ENCODE data around the gene MST1R. TPM values are rescaled to one million over a fixed set of nuclear protein-coding genes. Genes with fewer than 3 reads are reported as not detected.
"Not testable (repeated sequence)": the region's sequence is repeated elsewhere in the genome, so short reads cannot be mapped to it uniquely, and the experiment has no call there.

The MST1R gene
- total and polyA plus RNA-seq, 7 experiments from 2014 or later: 0.39 to 5.8 (median 0.80) TPM

GRCh38 chr3:49910409-49911123 is 6.9 kb upstream of the MST1R start:
- Mint-ChIP-seq H3K36me3 (peaks cover 2 to 28% (median 8%) of the 10 kb centered on the region in 5 donors), H3K4me3 (no peak overlapping the region), H3K9me3 (no peaks in the 10 kb centered on the region), H3K27me3 (no peaks in the 10 kb centered on the region), H3K27ac (peak overlapping the region in 1 of 9 donors; percentile 25), H3K4me1 (peaks cover 12 to 19% (median 17%) of the 10 kb centered on the region in 7 donors)
- peaks cover 9 to 12% of the 10 kb centered on the region in 2 donors for H3K4me1 ChIP-seq (ENCODE audit: control insufficient read depth in 2 of 2, insufficient read depth in 2 of 2, low read length in 2 of 2)
- H3K9me3 ChIP-seq (ENCODE audit: control insufficient read depth in 2 of 3, low read length in 3 of 3): no peaks in the 10 kb centered on the region
- H3K27me3 ChIP-seq (ENCODE audit: control insufficient read depth in 2 of 2, insufficient read depth in 2 of 2, low read length in 2 of 2): no peaks in the 10 kb centered on the region
- no peak overlapping the region for H3K27ac ChIP-seq (ENCODE audit: low read depth, low read length)
- DNase-seq: no peak
- intact Hi-C loops (cut with micrococcal nuclease): no loop called here
- ChIA-PET POLR2A (interaction anchor here (1.1 kb wide), 1 partner anchor 29 kb away, joined by 3 read pairs; the partner anchor contains the start of gene RBM6), CTCF (interaction anchor here (0.6 to 0.9 kb wide), 3 partner anchors 13 to 205 kb away, joined by 3 to 4 read pairs (median 3); no protein-coding TSS in a partner anchor)
- peaks cover 0 to 55% (median 0%) of the 10 kb centered on the region in 3 experiments for H3K36me3 ChIP-seq (ENCODE audit: control insufficient read depth in 2 of 3, insufficient read depth in 3 of 3, low read length in 3 of 3)
- no peak for ATAC-seq
- H3K4me3 ChIP-seq (ENCODE audit: low read length): no peak overlapping the region

- DNase-seq (no peak), ATAC-seq (no peak)
- no peak overlapping the region for H3K27ac Mint-ChIP-seq
- peaks cover 0 to 55% (median 0%) of the 10 kb centered on the region in 3 experiments for H3K36me3 ChIP-seq (ENCODE audit: control insufficient read depth in 2 of 3, insufficient read depth in 3 of 3, low read length in 3 of 3)
- no peak overlapping the region for H3K4me3 Mint-ChIP-seq
- H3K27me3 Mint-ChIP-seq: no peaks in the 10 kb centered on the region
- no peak overlapping the region for H3K27ac ChIP-seq (ENCODE audit: low read depth, low read length)
- peaks cover 17 to 37% (median 27%) of the 10 kb centered on the region in 7 donors for H3K4me1 Mint-ChIP-seq
- H3K4me3 ChIP-seq (ENCODE audit: low read length): no peak overlapping the region
- H3K36me3 Mint-ChIP-seq: peaks cover 4 to 28% (median 8%) of the 10 kb centered on the region in 5 donors
- peaks cover 15 to 22% of the 10 kb centered on the region in 2 donors for H3K4me1 ChIP-seq (ENCODE audit: control insufficient read depth in 2 of 2, insufficient read depth in 2 of 2, low read length in 2 of 2)
- no peaks in the 10 kb centered on the region for H3K27me3 ChIP-seq (ENCODE audit: control insufficient read depth in 2 of 2, insufficient read depth in 2 of 2, low read length in 2 of 2)
- intact Hi-C loops (cut with micrococcal nuclease): loop anchor here in 1 of 2 donors (5.0 kb wide), 1 partner anchor 186 kb away; the partner anchor contains the start of gene GMPPB
- no peaks in the 10 kb centered on the region for H3K9me3 Mint-ChIP-seq
- ChIA-PET CTCF (interaction anchor here (0.6 to 1.4 kb wide), 5 partner anchors 9 to 400 kb away, joined by 3 to 5 read pairs (median 3); partner anchors contain the start of gene INKA1), POLR2A (no interaction called here)
- no peaks in the 10 kb centered on the region for H3K9me3 ChIP-seq (ENCODE audit: control insufficient read depth in 2 of 3, low read length in 3 of 3)
These were observed 4.9 kb upstream of the MST1R start for GRCh38 chr3:49908373-49909199.

- H3K9me3 Mint-ChIP-seq: no peaks in the 10 kb centered on the region
- peak overlapping the region; percentile 63 to 91 (median 87) for H3K27ac Mint-ChIP-seq
- H3K36me3 ChIP-seq (ENCODE audit: control insufficient read depth in 2 of 3, insufficient read depth in 3 of 3, low read length in 3 of 3): peaks cover 0 to 35% (median 0%) of the 10 kb centered on the region in 3 experiments
- H3K27ac ChIP-seq (ENCODE audit: low read depth, low read length): peak overlapping the region; percentile 24
- intact Hi-C loops (cut with micrococcal nuclease): loop anchor here (1.0 to 5.0 kb wide), 6 partner anchors 34 to 367 kb away; partner anchors contain the start of genes GMPPB (in 1 of the 2), RBM6 (in 1 of the 2) and TRAIP (in 1 of the 2)
- H3K27me3 ChIP-seq (ENCODE audit: control insufficient read depth in 2 of 2, insufficient read depth in 2 of 2, low read length in 2 of 2): no peaks in the 10 kb centered on the region
- H3K36me3 Mint-ChIP-seq: peaks cover 4 to 11% (median 5%) of the 10 kb centered on the region in 5 donors
- H3K4me3 ChIP-seq (ENCODE audit: low read length): no peak overlapping the region
- peak overlapping the region in 9 of 10 donors; percentile 25 to 79 (median 68) for H3K4me3 Mint-ChIP-seq
- H3K4me1 Mint-ChIP-seq: peaks cover 18 to 41% (median 27%) of the 10 kb centered on the region in 7 donors
- peak; percentile 53 for ATAC-seq
- ChIA-PET CTCF (interaction anchor here (0.6 to 1.2 kb wide), 4 partner anchors 23 to 203 kb away, joined by 3 to 7 read pairs (median 3); partner anchors contain the start of gene INKA1), POLR2A (interaction anchor here (0.7 kb wide), 2 partner anchors 21 to 49 kb away, joined by 3 read pairs; no protein-coding TSS in a partner anchor)
- DNase-seq: peak; percentile 16 to 60 (median 39)
- H3K27me3 Mint-ChIP-seq: no peaks in the 10 kb centered on the region
- H3K9me3 ChIP-seq (ENCODE audit: control insufficient read depth in 2 of 3, low read length in 3 of 3): no peaks in the 10 kb centered on the region
- H3K4me1 ChIP-seq (ENCODE audit: control insufficient read depth in 2 of 2, insufficient read depth in 2 of 2, low read length in 2 of 2): peaks cover 15 to 26% of the 10 kb centered on the region in 2 donors
These were observed 2.5 kb upstream of the MST1R start for GRCh38 chr3:49906073-49906743.

- not testable (repeated sequence) for H3K9me3 Mint-ChIP-seq; H3K27me3 ChIP-seq (ENCODE audit: control insufficient read depth in 2 of 2, insufficient read depth in 2 of 2, low read length in 2 of 2); H3K27me3 Mint-ChIP-seq; H3K9me3 ChIP-seq (ENCODE audit: control insufficient read depth in 2 of 3, low read length in 3 of 3); DNase-seq; H3K4me3 ChIP-seq (ENCODE audit: low read length); ATAC-seq; H3K36me3 Mint-ChIP-seq
- Histone ChIP-seq H3K27ac (ENCODE audit: low read depth, low read length) (peak overlapping the region; percentile 46), H3K4me1 (ENCODE audit: control insufficient read depth in 2 of 2, insufficient read depth in 2 of 2, low read length in 2 of 2) (peaks cover 15 to 26% of the 10 kb centered on the region in 2 donors), H3K36me3 (ENCODE audit: control insufficient read depth in 2 of 3, insufficient read depth in 3 of 3, low read length in 3 of 3) (peaks cover 0 to 17% (median 0%) of the 10 kb centered on the region in 3 experiments)
- ChIA-PET CTCF (interaction anchor here (0.6 to 0.8 kb wide), 2 partner anchors 65 to 84 kb away, joined by 3 to 4 read pairs; no protein-coding TSS in a partner anchor), POLR2A (interaction anchor here (0.6 to 1.3 kb wide), 3 partner anchors 36 to 295 kb away, joined by 4 to 5 read pairs (median 4); partner anchors contain the start of gene RBM6)
- peak overlapping the region in 2 of 9 donors; percentile 86 to 92 for H3K27ac Mint-ChIP-seq
- peak overlapping the region in 8 of 10 donors; percentile 16 to 94 (median 84) for H3K4me3 Mint-ChIP-seq
- intact Hi-C loops (cut with micrococcal nuclease): loop anchor here in 1 of 2 donors (1.0 kb wide), 1 partner anchor 25 kb away; the partner anchor contains the start of gene MON1A
- peaks cover 18 to 42% (median 27%) of the 10 kb centered on the region in 7 donors for H3K4me1 Mint-ChIP-seq
These were observed 775 bp upstream of the MST1R start for GRCh38 chr3:49904448-49904847.

GRCh38 chr3:49902511-49903345 is 945 bp downstream of the MST1R start:
- Histone ChIP-seq H3K9me3 (ENCODE audit: control insufficient read depth in 2 of 3, low read length in 3 of 3) (no peaks in the 10 kb centered on the region), H3K27ac (ENCODE audit: low read depth, low read length) (no peak overlapping the region), H3K4me1 (ENCODE audit: control insufficient read depth in 2 of 2, insufficient read depth in 2 of 2, low read length in 2 of 2) (peaks cover 15 to 26% of the 10 kb centered on the region in 2 donors), H3K27me3 (ENCODE audit: control insufficient read depth in 2 of 2, insufficient read depth in 2 of 2, low read length in 2 of 2) (no peaks in the 10 kb centered on the region), H3K36me3 (ENCODE audit: control insufficient read depth in 2 of 3, insufficient read depth in 3 of 3, low read length in 3 of 3) (peaks cover 0 to under 1% (median 0%) of the 10 kb centered on the region in 3 experiments), H3K4me3 (ENCODE audit: low read length) (no peak overlapping the region)
- peaks cover 0 to 2% (median 0%) of the 10 kb centered on the region in 5 donors for H3K36me3 Mint-ChIP-seq
- peaks cover 18 to 42% (median 27%) of the 10 kb centered on the region in 7 donors for H3K4me1 Mint-ChIP-seq
- no peaks in the 10 kb centered on the region for H3K9me3 Mint-ChIP-seq
- H3K27me3 Mint-ChIP-seq: no peaks in the 10 kb centered on the region
- ATAC-seq (no peak), DNase-seq (no peak)
- intact Hi-C loops (cut with micrococcal nuclease): loop anchor here (1.0 to 2.0 kb wide), 2 partner anchors 38 to 46 kb away; partner anchors contain the start of genes RBM6 (in 1 of the 2) and TRAIP (in 1 of the 2)
- H3K4me3 Mint-ChIP-seq: peak overlapping the region in 6 of 10 donors; percentile 7 to 94 (median 41)
- ChIA-PET CTCF (no interaction called here), POLR2A (interaction anchor here (1.0 to 1.1 kb wide), 2 partner anchors 38 to 1056 kb away, joined by 3 read pairs; no protein-coding TSS in a partner anchor)
- H3K27ac Mint-ChIP-seq: peak overlapping the region in 1 of 9 donors; percentile 69

Data from naive thymus-derived CD4-positive, alpha-beta T cell (primary cell).